Measurements from ENCODE around the gene POLR1B.
"Not testable (repeated sequence)": the region's sequence is repeated elsewhere in the genome, so short reads cannot be mapped to it uniquely, and the experiment has no call there.

Gene POLR1B

GRCh38 chr2:112500850-112501484 lies 41.3 kb upstream of the POLR1B start:
- H3K4me3 ChIP-seq (ENCODE audit: low read depth, low read length); in situ Hi-C loops (cut with HindIII; ENCODE audit: low sequenced_read_pairs); DNase-seq (ENCODE audit: low read depth): not testable (repeated sequence)
- TF ChIP-seq, protein P1, sequence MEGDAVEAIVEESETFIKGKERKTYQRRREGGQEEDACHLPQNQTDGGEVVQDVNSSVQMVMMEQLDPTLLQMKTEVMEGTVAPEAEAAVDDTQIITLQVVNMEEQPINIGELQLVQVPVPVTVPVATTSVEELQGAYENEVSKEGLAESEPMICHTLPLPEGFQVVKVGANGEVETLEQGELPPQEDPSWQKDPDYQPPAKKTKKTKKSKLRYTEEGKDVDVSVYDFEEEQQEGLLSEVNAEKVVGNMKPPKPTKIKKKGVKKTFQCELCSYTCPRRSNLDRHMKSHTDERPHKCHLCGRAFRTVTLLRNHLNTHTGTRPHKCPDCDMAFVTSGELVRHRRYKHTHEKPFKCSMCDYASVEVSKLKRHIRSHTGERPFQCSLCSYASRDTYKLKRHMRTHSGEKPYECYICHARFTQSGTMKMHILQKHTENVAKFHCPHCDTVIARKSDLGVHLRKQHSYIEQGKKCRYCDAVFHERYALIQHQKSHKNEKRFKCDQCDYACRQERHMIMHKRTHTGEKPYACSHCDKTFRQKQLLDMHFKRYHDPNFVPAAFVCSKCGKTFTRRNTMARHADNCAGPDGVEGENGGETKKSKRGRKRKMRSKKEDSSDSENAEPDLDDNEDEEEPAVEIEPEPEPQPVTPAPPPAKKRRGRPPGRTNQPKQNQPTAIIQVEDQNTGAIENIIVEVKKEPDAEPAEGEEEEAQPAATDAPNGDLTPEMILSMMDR (IDR thresholded peaks at IDR 0.05; ENCODE audit: low read depth, low read length, missing control alignments), result peak; percentile 23

DNA sequence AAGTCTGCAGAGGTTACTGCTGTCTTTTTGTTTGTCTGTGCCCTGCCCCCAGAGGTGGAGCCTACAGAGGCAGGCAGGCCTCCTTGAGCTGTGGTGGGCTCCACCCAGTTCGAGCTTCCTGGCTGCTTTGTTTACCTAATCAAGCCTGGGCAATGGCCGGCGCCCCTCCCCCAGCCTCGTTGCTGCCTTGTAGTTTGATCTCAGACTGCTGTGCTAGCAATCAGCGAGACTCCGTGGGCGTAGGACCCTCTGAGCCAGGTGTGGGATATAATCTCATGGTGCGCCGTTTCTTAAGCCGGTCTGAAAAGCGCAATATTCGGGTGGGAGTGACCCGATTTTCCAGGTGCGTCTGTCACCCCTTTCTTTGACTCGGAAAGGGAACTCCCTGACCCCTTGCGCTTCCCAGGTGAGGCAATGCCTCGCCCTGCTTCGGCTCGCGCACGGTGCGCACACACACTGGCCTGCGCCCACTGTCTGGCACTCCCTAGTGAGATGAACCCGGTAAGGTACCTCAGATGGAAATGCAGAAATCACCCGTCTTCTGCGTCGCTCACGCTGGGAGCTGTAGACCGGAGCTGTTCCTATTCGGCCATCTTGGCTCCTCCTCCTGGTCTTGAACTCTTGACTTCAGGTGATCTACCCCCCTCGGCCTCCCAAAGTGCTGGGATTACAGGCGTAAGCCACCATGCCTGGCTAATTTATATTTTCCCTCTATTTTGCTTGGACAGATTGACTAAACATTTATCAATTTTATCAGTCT lies 32.8 kb upstream of the POLR1B start:
- in situ Hi-C loops (cut with HindIII; ENCODE audit: low sequenced_read_pairs); DNase-seq (ENCODE audit: low read depth); H3K4me3 ChIP-seq (ENCODE audit: low read depth, low read length): not testable (repeated sequence)

DNA sequence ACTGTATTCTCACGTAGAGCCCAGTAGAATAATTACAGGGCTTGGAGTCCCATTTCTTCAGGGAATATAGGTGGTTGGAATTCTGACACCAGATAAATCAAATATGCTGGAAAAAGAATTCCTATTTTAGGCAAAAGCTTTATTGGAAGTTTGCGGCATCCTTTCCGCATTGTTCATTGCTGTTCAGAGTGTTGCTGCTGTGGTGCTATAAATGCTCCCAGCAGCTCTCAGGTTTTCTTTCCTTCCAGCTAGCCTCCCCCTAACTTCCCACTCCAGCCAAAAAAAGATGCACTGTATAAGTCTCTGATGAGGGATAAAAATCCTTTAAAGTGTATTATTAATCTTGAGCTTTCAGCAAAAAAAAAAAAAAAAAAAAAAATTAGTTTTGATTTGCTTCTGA lies 25.5 kb upstream of the POLR1B start:
- no peak overlapping the region for H3K4me3 ChIP-seq (ENCODE audit: low read depth, low read length)
- in situ Hi-C loops (cut with HindIII; ENCODE audit: low sequenced_read_pairs), result no loop called here
- TF ChIP-seq, protein P1 (IDR thresholded peaks at IDR 0.05; ENCODE audit: low read depth, low read length, missing control alignments), result no peak
- DNase-seq (ENCODE audit: low read depth), result no peak

- H3K4me3 ChIP-seq (ENCODE audit: low read depth, low read length), result no peak overlapping the region
- in situ Hi-C loops (cut with HindIII; ENCODE audit: low sequenced_read_pairs), result no loop called here
- DNase-seq (ENCODE audit: low read depth), result no peak
- TF ChIP-seq, protein P1 (IDR thresholded peaks at IDR 0.05; ENCODE audit: low read depth, low read length, missing control alignments), result no peak
Measured at GRCh38 chr2:112518807-112519206, 23.5 kb upstream of the POLR1B start.

DNA sequence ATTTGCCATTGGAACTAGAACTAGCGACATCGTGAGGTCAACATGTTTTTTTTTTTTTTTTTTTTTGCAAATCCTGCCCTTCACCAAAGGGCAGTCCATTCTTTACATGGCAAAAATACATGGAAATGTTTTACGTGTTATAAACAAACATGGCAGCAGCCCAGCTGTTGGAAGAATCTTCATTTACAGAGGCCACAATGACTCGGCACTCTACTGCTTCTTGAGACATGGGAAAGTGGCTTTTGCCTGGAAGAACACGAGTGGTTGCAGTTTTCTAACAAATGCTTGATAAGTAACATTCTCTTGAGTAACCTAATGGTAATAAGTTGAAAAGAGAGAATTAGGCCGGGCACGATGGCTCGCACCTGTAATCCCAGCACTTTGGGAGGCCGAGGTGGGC lies 22.8 kb upstream of the POLR1B start:
- no peak overlapping the region for H3K4me3 ChIP-seq (ENCODE audit: low read depth, low read length)
- no peak for DNase-seq (ENCODE audit: low read depth)
- TF ChIP-seq, protein P1 (IDR thresholded peaks at IDR 0.05; ENCODE audit: low read depth, low read length, missing control alignments), result no peak
- in situ Hi-C loops (cut with HindIII; ENCODE audit: low sequenced_read_pairs), result no loop called here

GRCh38 chr2:112520234-112520783 lies 22.0 kb upstream of the POLR1B start:
- DNase-seq (ENCODE audit: low read depth), result no peak
- in situ Hi-C loops (cut with HindIII; ENCODE audit: low sequenced_read_pairs), result no loop called here
- H3K4me3 ChIP-seq (ENCODE audit: low read depth, low read length), result no peak overlapping the region
- TF ChIP-seq, protein P1 (IDR thresholded peaks at IDR 0.05; ENCODE audit: low read depth, low read length, missing control alignments), result no peak

GRCh38 chr2:112523291-112523777 lies 18.9 kb upstream of the POLR1B start:
- DNase-seq (ENCODE audit: low read depth), result no peak
- in situ Hi-C loops (cut with HindIII; ENCODE audit: low sequenced_read_pairs), result no loop called here
- TF ChIP-seq, protein P1 (IDR thresholded peaks at IDR 0.05; ENCODE audit: low read depth, low read length, missing control alignments), result no peak
- H3K4me3 ChIP-seq (ENCODE audit: low read depth, low read length), result no peak overlapping the region

DNA sequence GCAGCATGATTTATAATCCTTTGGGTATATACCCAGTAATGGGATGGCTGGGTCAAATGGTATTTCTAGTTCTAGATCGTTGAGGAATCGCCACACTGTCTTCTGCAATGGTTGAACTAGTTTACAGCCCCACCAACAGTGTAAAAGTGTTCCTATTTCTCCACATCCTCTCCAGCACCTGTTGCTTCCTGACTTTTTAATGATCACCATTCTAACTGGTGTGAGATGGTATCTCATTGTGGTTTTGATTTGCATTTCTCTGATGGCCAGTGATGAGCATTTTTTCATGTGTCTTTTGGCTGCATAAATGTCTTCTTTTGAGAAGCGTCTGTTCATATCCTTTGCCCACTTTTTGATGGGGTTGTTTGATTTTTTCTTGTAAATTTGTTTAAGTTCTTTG lies 18.0 kb upstream of the POLR1B start:
- DNase-seq (ENCODE audit: low read depth); in situ Hi-C loops (cut with HindIII; ENCODE audit: low sequenced_read_pairs); H3K4me3 ChIP-seq (ENCODE audit: low read depth, low read length): not testable (repeated sequence)

Measured in astrocyte of the cerebellum (primary cell).